ENCODE data around the gene GPD2. TPM values are rescaled to one million over a fixed set of nuclear protein-coding genes. Genes with fewer than 3 reads are reported as not detected.

Gene GPD2
- total RNA-seq, 4 donors from 2014 or later: 67.3 to 160 (median 89.7) TPM

DNA sequence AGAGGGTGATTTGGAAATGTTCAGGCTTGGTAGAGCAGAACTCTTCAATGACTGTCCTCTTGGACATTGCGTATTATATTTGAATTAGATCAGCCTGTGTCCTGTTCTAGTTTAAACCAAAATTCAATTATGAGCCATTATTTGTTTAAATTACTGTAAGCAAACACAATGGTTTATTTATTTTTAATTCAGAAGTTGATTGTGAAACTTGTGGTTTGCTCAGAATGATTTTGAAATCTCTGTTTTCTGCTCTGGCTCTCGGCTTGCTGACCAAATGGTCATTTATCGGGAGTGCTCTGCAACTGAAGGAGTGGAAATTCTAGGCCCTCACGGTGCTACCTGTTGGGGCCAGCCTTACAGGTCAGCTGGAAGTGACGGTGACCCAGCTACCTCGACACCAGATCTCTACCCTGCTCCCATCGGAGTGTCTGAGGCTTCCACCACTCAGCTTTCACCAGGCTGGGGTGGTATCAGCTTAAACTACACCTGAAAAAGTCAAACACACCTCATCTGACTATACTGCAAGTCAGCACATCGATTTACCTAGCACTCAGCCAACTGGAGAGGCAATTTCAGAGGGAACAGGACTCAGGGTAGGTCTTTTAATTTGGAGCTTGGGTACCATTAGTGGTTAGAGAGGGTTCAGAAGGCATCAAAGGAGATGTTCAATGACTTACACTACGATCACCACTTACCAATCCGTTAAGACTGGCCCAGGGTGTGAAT, 36.8 kb upstream of the GPD2 start:
- DNase-seq: no peak
- Histone ChIP-seq H3K27me3 (no peaks in the 10 kb centered on the region), H3K4me3 (peak overlapping the region; percentile 53 to 89 (median 81)), H3K4me1 (peaks cover 0 to 15% (median 6%) of the 10 kb centered on the region in 3 donors), H3K36me3 (no peaks in the 10 kb centered on the region), H3K9me3 (no peaks in the 10 kb centered on the region), H3K27ac (peak overlapping the region; percentile 80 to 94 (median 92))
- peak in 1 of 4 donors; percentile 22 for TF ChIP-seq POLR2A (IDR thresholded peaks at IDR 0.05)
- TF ChIP-seq, protein P1, sequence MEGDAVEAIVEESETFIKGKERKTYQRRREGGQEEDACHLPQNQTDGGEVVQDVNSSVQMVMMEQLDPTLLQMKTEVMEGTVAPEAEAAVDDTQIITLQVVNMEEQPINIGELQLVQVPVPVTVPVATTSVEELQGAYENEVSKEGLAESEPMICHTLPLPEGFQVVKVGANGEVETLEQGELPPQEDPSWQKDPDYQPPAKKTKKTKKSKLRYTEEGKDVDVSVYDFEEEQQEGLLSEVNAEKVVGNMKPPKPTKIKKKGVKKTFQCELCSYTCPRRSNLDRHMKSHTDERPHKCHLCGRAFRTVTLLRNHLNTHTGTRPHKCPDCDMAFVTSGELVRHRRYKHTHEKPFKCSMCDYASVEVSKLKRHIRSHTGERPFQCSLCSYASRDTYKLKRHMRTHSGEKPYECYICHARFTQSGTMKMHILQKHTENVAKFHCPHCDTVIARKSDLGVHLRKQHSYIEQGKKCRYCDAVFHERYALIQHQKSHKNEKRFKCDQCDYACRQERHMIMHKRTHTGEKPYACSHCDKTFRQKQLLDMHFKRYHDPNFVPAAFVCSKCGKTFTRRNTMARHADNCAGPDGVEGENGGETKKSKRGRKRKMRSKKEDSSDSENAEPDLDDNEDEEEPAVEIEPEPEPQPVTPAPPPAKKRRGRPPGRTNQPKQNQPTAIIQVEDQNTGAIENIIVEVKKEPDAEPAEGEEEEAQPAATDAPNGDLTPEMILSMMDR (IDR thresholded peaks at IDR 0.05): no peak
- intact Hi-C loops (cut with DNase I): loop anchor here (5.0 kb wide), 1 partner anchor 52 kb away; no protein-coding TSS in a partner anchor
- 56 to 61% methylated on average over 8 to 10 of the region's 10 CpGs for WGBS, 2 donors

DNA sequence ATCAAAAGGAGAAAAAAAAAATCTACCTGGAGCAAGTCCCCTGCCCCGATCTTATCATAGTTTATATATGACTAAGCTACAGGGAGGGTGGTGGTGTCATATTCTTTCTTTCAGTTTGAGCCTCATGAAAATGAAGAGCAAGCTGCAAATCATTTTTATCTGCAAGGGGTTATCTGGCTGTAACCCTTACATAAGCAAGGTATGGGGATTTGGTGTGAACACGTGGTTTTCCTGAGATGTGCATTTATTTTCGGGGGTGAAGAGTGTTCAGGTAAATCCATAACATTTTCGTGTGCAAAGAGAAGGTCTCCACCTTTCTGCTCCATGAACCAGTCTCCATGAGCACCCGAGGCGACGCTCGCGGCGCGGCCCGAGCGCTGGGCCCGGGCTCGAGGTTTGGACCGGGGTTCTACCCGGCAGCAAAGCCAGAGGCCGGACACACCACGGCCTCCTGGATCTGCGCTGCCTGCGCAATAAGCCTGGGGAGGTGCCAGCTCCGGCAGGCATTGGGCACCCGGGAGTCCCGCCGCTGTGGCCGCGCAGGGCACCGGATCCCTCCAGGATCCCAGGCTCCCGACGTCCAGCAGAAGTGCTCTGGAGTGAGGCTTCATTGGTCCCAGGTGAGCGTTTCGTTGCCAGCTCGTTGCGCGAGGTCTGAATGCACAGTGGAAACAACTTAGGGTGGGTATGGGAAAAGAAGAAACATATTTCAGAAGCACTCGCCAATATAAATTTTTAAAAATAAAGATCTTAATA, 36.1 kb upstream of the GPD2 start:
- H3K4me3 ChIP-seq: peak overlapping the region; percentile 53 to 89 (median 81)
- WGBS, 2 donors: 0 to 1% methylated on average over 8 to 21 of the region's 36 CpGs
- no peak for DNase-seq
- H3K9me3 ChIP-seq: no peaks in the 10 kb centered on the region
- peak overlapping the region; percentile 80 to 94 (median 92) for H3K27ac ChIP-seq
- intact Hi-C loops (cut with DNase I): loop anchor here (5.0 kb wide), 1 partner anchor 53 kb away; no protein-coding TSS in a partner anchor
- no peaks in the 10 kb centered on the region for H3K36me3 ChIP-seq
- no peaks in the 10 kb centered on the region for H3K27me3 ChIP-seq
- H3K4me1 ChIP-seq: peaks cover 0 to 15% (median 6%) of the 10 kb centered on the region in 3 donors
- no peak for TF ChIP-seq POLR2A (IDR thresholded peaks at IDR 0.05)
- TF ChIP-seq, protein P1 (IDR thresholded peaks at IDR 0.05): no peak

DNA sequence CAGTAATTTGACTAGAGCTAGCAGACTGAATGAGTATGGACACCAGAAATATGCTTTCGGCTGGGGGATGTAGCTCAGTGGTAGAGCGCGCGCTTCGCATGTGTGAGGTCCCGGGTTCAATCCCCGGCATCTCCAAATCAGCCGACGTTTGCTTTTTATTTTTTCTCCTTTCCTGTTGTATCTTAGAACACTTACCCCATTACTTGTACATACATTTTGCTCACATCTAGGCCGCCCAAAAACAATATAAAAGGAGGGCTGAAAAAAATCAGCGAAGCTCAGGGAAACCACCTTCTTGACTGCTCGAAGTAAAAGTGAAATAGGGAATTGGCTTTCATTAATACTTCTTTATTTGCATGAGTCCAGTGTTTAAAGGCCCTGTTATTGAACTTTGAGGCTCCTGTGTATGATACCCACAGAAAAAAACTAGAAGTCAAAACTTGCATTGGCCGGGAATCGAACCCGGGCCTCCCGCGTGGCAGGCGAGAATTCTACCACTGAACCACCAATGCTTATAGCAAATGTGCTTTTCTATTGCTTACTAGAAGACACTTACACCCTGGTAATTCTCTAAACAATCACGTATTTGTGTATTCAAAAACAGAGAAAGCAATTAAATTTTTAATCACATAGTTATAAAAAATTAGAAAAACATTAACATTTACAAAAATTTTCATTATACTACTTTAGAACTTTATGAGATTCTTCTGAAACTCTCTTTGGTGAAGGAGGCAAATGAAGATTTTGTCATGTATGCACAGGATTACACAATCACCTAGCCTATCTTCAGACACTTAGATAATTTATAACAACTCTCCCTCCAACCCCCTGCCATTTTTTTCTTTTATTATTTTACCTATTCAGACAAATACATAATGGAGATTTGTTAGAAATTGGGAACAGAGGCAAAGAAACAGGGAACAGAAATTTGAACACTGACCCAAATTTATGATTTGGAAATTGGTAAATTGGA, 35.2 kb upstream of the GPD2 start:
- peaks cover 0 to 15% (median 6%) of the 10 kb centered on the region in 3 donors for H3K4me1 ChIP-seq
- peak overlapping the region; percentile 53 to 89 (median 81) for H3K4me3 ChIP-seq
- no peak for DNase-seq
- 0 to 1% methylated on average over 19 of the region's 19 CpGs for WGBS, 2 donors
- no peaks in the 10 kb centered on the region for H3K36me3 ChIP-seq
- H3K27ac ChIP-seq: peak overlapping the region; percentile 80 to 94 (median 92)
- TF ChIP-seq POLR2A (IDR thresholded peaks at IDR 0.05): no peak
- TF ChIP-seq, protein P1 (IDR thresholded peaks at IDR 0.05): peak in 1 of 6 experiments; percentile 7
- no peaks in the 10 kb centered on the region for H3K27me3 ChIP-seq
- intact Hi-C loops (cut with DNase I): no loop called here
- no peaks in the 10 kb centered on the region for H3K9me3 ChIP-seq

DNA sequence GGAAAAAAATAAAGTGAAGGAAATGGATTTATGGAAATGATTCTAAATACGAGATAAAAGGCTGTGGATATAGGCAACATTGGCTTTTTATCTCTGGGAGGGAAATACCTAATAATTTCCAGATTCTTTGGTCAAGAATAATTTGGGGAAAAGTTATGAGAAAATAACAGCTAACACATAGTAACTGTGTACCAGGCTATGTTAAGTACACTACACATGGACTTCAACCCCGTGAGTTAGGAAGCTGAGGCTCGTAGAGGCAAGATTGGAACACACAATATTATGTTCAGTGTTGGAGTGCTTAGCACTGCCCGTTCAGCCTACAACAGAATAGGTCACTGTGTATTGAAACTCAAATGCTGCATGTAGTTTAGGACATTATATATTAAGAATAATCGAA, 34.3 kb upstream of the GPD2 start:
- 82 to 84% methylated on average over 5 of the region's 5 CpGs for WGBS, 2 donors
- intact Hi-C loops (cut with DNase I): no loop called here
- DNase-seq: no peak

More for the DNA sequence above, 34.3 kb upstream of the GPD2 start:
- Histone ChIP-seq H3K4me1 (peaks cover 0 to 15% (median 6%) of the 10 kb centered on the region in 3 donors), H3K4me3 (no peak overlapping the region), H3K27me3 (no peaks in the 10 kb centered on the region), H3K27ac (no peak overlapping the region), H3K9me3 (no peaks in the 10 kb centered on the region), H3K36me3 (no peaks in the 10 kb centered on the region)
- TF ChIP-seq, protein P1 (IDR thresholded peaks at IDR 0.05): no peak
- TF ChIP-seq POLR2A (IDR thresholded peaks at IDR 0.05): no peak

Measured in esophagus squamous epithelium (tissue), 5 donors.